ENCODE measurements around the gene ACADS. TPM values are rescaled to one million over a fixed set of nuclear protein-coding genes. Genes with fewer than 3 reads are reported as not detected.

ACADS gene
- total and polyA plus RNA-seq, 9 of the 15 experiments (the other 6 are each of a cell fraction or from before 2014, with no cell fraction given), result 0.06 to 20.3 (median 8.8) TPM

GRCh38 chr12:120698665-120699064, 27.0 kb upstream of the ACADS start:
- Histone ChIP-seq H3K4me1 (replicated peaks in 1 of 2; ENCODE audit: control insufficient read depth in 2 of 2, insufficient read depth in 2 of 2, low read length in 2 of 2) (no peaks in the 10 kb centered on the region), H3K27me3 (ENCODE audit: control insufficient read depth in 2 of 2, insufficient read depth in 2 of 2, low read length in 2 of 2) (no peaks in the 10 kb centered on the region), H3K36me3 (ENCODE audit: control insufficient read depth, insufficient read depth, low read length) (peaks cover 99% of the 10 kb centered on the region), H3K9ac (ENCODE audit: insufficient read depth in 1 of 2, low read depth in 2 of 2, low read length in 2 of 2) (no peak overlapping the region), H2AFZ (ENCODE audit: low read depth, low read length) (no peak overlapping the region), H3K79me2 (ENCODE audit: control insufficient read depth, insufficient read depth, low read length) (no peaks in the 10 kb centered on the region), H3K9me1 (ENCODE audit: control insufficient read depth, insufficient read depth, low read length) (no peaks in the 10 kb centered on the region), H3K9me3 (replicated peaks; ENCODE audit: control insufficient read depth, insufficient read depth, low read depth, low read length) (no peaks in the 10 kb centered on the region), H3K27ac (ENCODE audit: extremely low read depth, low read depth, low read length) (no peak overlapping the region), H4K20me1 (replicated peaks; ENCODE audit: control insufficient read depth, insufficient read depth, low read length) (no peaks in the 10 kb centered on the region), H3K4me3 (no peak overlapping the region), H3K4me2 (ENCODE audit: insufficient read depth, low read length) (no peak overlapping the region)
- ATAC-seq, result no peak
- no peak for DNase-seq (ENCODE audit: extremely low read depth in 1 of 4, low spot score in 3 of 4)
- BruUV-seq (replicated peaks), result no TSS peak
- ChIA-PET CTCF (ENCODE audit: low intra/inter-chr PET ratio) (interaction anchor here (1.1 kb wide), 1 partner anchor 52 kb away, joined by 4 read pairs; no protein-coding TSS in a partner anchor), POLR2A (interaction anchor here (0.6 to 3.5 kb wide), 6 partner anchors 9 to 169 kb away, joined by 3 to 24 read pairs (median 4); partner anchors contain the start of gene UNC119B)
- WGBS (ENCODE audit: insufficient coverage, low coverage, missing lambda C conversion rate), result 90% methylated on average over 3 of the region's 3 CpGs
- FAIRE-seq, result no peak
- intact Hi-C loops (cut with micrococcal nuclease) (no loop called here), in situ Hi-C loops (cut with MboI) (no loop called here)
- no peak for TF ChIP-seq GATAD2A (IDR thresholded peaks at IDR 0.05)
- peak; percentile 38; the same call in 1 of the 2 replicates for TF ChIP-seq SPI1 (IDR thresholded peaks at IDR 0.05; ENCODE audit: borderline replicate concordance, low read depth, low read length)

GRCh38 chr12:120699553-120699952, 26.1 kb upstream of the ACADS start:
- Histone ChIP-seq H3K27me3 (ENCODE audit: control insufficient read depth in 2 of 2, insufficient read depth in 2 of 2, low read length in 2 of 2) (no peaks in the 10 kb centered on the region), H3K4me2 (ENCODE audit: insufficient read depth, low read length) (no peak overlapping the region), H4K20me1 (replicated peaks; ENCODE audit: control insufficient read depth, insufficient read depth, low read length) (no peaks in the 10 kb centered on the region), H3K4me1 (replicated peaks in 1 of 2; ENCODE audit: control insufficient read depth in 2 of 2, insufficient read depth in 2 of 2, low read length in 2 of 2) (no peaks in the 10 kb centered on the region), H3K9me1 (ENCODE audit: control insufficient read depth, insufficient read depth, low read length) (no peaks in the 10 kb centered on the region), H3K79me2 (ENCODE audit: control insufficient read depth, insufficient read depth, low read length) (no peaks in the 10 kb centered on the region), H3K9ac (ENCODE audit: insufficient read depth in 1 of 2, low read depth in 2 of 2, low read length in 2 of 2) (no peak overlapping the region), H3K9me3 (replicated peaks; ENCODE audit: control insufficient read depth, insufficient read depth, low read depth, low read length) (no peaks in the 10 kb centered on the region), H3K4me3 (no peak overlapping the region), H2AFZ (ENCODE audit: low read depth, low read length) (no peak overlapping the region), H3K36me3 (ENCODE audit: control insufficient read depth, insufficient read depth, low read length) (peaks cover 94% of the 10 kb centered on the region), H3K27ac (ENCODE audit: extremely low read depth, low read depth, low read length) (no peak overlapping the region)
- 94% methylated on average over 7 of the region's 7 CpGs for WGBS (ENCODE audit: insufficient coverage, low coverage, missing lambda C conversion rate)
- CTCF ChIA-PET (ENCODE audit: low intra/inter-chr PET ratio), result interaction anchor here (1.1 kb wide), 1 partner anchor 53 kb away, joined by 4 read pairs; no protein-coding TSS in a partner anchor
- no peak for FAIRE-seq
- ATAC-seq, result no peak
- POLR2A ChIA-PET, result interaction anchor here (0.6 to 3.5 kb wide), 3 partner anchors 9 to 505 kb away, joined by 3 to 24 read pairs (median 5); partner anchors contain the start of gene UNC119B
- in situ Hi-C loops (cut with MboI) (no loop called here), intact Hi-C loops (cut with micrococcal nuclease) (no loop called here)
- DNase-seq (ENCODE audit: extremely low read depth in 1 of 4, low spot score in 3 of 4), result no peak
- no TSS peak for BruUV-seq (replicated peaks)
- TF ChIP-seq CREB3L1 (IDR thresholded peaks at IDR 0.05; ENCODE audit: borderline replicate concordance, low read depth), result no peak
- no peak for TF ChIP-seq SMARCE1 (IDR thresholded peaks at IDR 0.05)
- TF ChIP-seq RAD21 (CRISPR knock-in tag; conservative IDR thresholded peaks at IDR 0.05 in 1 of 2, IDR thresholded peaks at IDR 0.05 in 1 of 2), result no peak
- TF ChIP-seq ZNF586 (CRISPR knock-in tag; conservative IDR thresholded peaks at IDR 0.05), result no peak
- TF ChIP-seq CREB5 (CRISPR knock-in tag; IDR thresholded peaks at IDR 0.05), result no peak
- no peak for TF ChIP-seq ZNF76 (CRISPR knock-in tag; IDR thresholded peaks at IDR 0.05; ENCODE audit: borderline replicate concordance)
- TF ChIP-seq ELK3 (CRISPR knock-in tag; IDR thresholded peaks at IDR 0.05), result no peak
- no peak for TF ChIP-seq HDAC1 (IDR thresholded peaks at IDR 0.05)
- no peak for TF ChIP-seq ZNF561 (CRISPR knock-in tag; conservative IDR thresholded peaks at IDR 0.05)
- TF ChIP-seq NONO (IDR thresholded peaks at IDR 0.05; ENCODE audit: low read depth in 2 of 2, low read length in 1 of 2), result no peak

Measured in K562 (cell line).